ENCODE results near the gene EFNA1. TPM values are rescaled to one million over a fixed set of nuclear protein-coding genes. Genes with fewer than 3 reads are reported as not detected.
A peak's percentile ranks its signal among the peaks of the same experiment; 100 is the strongest.
"Not testable (repeated sequence)": the region's sequence is repeated elsewhere in the genome, so short reads cannot be mapped to it uniquely, and the experiment has no call there.

The EFNA1 gene
- polyA plus RNA-seq, 3 donors = 60.4 to 78.9 (median 65.0) TPM

GRCh38 chr1:155167166-155168104 is 39.8 kb downstream of the EFNA1 start:
- peak in 10 of 11 donors; percentile 50 to 85 (median 79) for DNase-seq (ENCODE audit: extremely low read depth in 1 of 11, low read depth in 9 of 11, low spot score in 4 of 11)

- not testable (repeated sequence) for DNase-seq (ENCODE audit: extremely low read depth in 1 of 11, low read depth in 9 of 11, low spot score in 4 of 11)
Measured at GRCh38 chr1:155168105-155168445, 40.4 kb downstream of the EFNA1 start.

GRCh38 chr1:155168456-155169210 is 41.0 kb downstream of the EFNA1 start:
- no peak for DNase-seq (ENCODE audit: extremely low read depth in 1 of 11, low read depth in 9 of 11, low spot score in 4 of 11)

- no peak for DNase-seq (ENCODE audit: extremely low read depth in 1 of 11, low read depth in 9 of 11, low spot score in 4 of 11)
Measured at GRCh38 chr1:155169541-155169940, 41.9 kb downstream of the EFNA1 start.

- no peak for DNase-seq (ENCODE audit: extremely low read depth in 1 of 11, low read depth in 9 of 11, low spot score in 4 of 11)
Measured at GRCh38 chr1:155170101-155170785, 42.6 kb downstream of the EFNA1 start.

- no peak for DNase-seq (ENCODE audit: extremely low read depth in 1 of 11, low read depth in 9 of 11, low spot score in 4 of 11)
Measured at GRCh38 chr1:155170806-155171205, 43.1 kb downstream of the EFNA1 start.

- DNase-seq (ENCODE audit: extremely low read depth in 1 of 11, low read depth in 9 of 11, low spot score in 4 of 11) = no peak
Measured at GRCh38 chr1:155171836-155172731, 44.4 kb downstream of the EFNA1 start.

- peak; percentile 90 to 96 (median 92) for DNase-seq (ENCODE audit: extremely low read depth in 1 of 11, low read depth in 9 of 11, low spot score in 4 of 11)
Measured at GRCh38 chr1:155172732-155173477, 45.2 kb downstream of the EFNA1 start, which contains the start of gene KRTCAP2. KRTCAP2 (minus strand) TSS chr1:155173304; CDS start chr1:155173224, 80 bp downstream.

GRCh38 chr1:155173478-155174323 is 46.0 kb downstream of the EFNA1 start, which contains the start of gene TRIM46:
TRIM46 (plus strand) TSS chr1:155173849; CDS start chr1:155173967, 118 bp downstream.
- no peak for DNase-seq (ENCODE audit: extremely low read depth in 1 of 11, low read depth in 9 of 11, low spot score in 4 of 11)

GRCh38 chr1:155174324-155175280 is 46.9 kb downstream of the EFNA1 start:
- DNase-seq (ENCODE audit: extremely low read depth in 1 of 11, low read depth in 9 of 11, low spot score in 4 of 11) = no peak

- DNase-seq (ENCODE audit: extremely low read depth in 1 of 11, low read depth in 9 of 11, low spot score in 4 of 11) = no peak
Measured at GRCh38 chr1:155175281-155175926, 47.7 kb downstream of the EFNA1 start.

- no peak for DNase-seq (ENCODE audit: extremely low read depth in 1 of 11, low read depth in 9 of 11, low spot score in 4 of 11)
Measured at GRCh38 chr1:155175927-155176371, 48.3 kb downstream of the EFNA1 start.

- DNase-seq (ENCODE audit: extremely low read depth in 1 of 11, low read depth in 9 of 11, low spot score in 4 of 11) = peak in 6 of 11 donors; percentile 43 to 74 (median 64)
Measured at GRCh38 chr1:155176544-155177071, 48.9 kb downstream of the EFNA1 start.

GRCh38 chr1:155177192-155177917 is 49.7 kb downstream of the EFNA1 start:
- DNase-seq (ENCODE audit: extremely low read depth in 1 of 11, low read depth in 9 of 11, low spot score in 4 of 11) = no peak
